Bronchial epithelial cell (primary cell): ENCODE measurements around the gene PARD6A. TPM values are rescaled to one million over a fixed set of nuclear protein-coding genes. Genes with fewer than 3 reads are reported as not detected.

Experiments
- DNase-seq: peaks from one replicate; pipeline ENCODE4 v3.0.0-alpha.2; 2010; ENCODE audit warnings: low read depth
- FAIRE-seq: peaks from 2 replicates; lab custom pipeline; 2011; peaks lifted over from hg19 to GRCh38; lab: Jason Lieb, UNC
- H3K27me3 ChIP-seq: 2 replicates; pipeline ENCODE4 v1.5.1; 2011; ENCODE audit warnings: low read length; ENCODE audit not compliant: control insufficient read depth, insufficient read depth
- H3K36me3 ChIP-seq: 2 replicates; pipeline ENCODE4 v1.5.1; 2011; ENCODE audit warnings: low read length; ENCODE audit not compliant: control insufficient read depth, insufficient read depth
- H3K4me3 ChIP-seq: 2 replicates; pipeline ENCODE4 v1.5.1; 2011; ENCODE audit warnings: mild to moderate bottlenecking, low read depth, low read length, control low read depth
- CTCF ChIP-seq: IDR thresholded peaks from 2 replicates; pipeline ENCODE4 v1.5.1; 2011; ENCODE audit warnings: mild to moderate bottlenecking, moderate library complexity, low read length, control low read depth, inconsistent platforms; ENCODE audit not compliant: insufficient read depth, severe bottlenecking
- total RNA-seq: library from RNA; depleted of rRNA; stranded (reverse); fragments of >200 nt; gene quantifications from 2 replicates; pipeline ENCODE4 v1.2.1, GENCODE V29; 2014

The PARD6A gene
- total RNA-seq, 1 donor from 2014 or later = 2.6 TPM

DNA sequence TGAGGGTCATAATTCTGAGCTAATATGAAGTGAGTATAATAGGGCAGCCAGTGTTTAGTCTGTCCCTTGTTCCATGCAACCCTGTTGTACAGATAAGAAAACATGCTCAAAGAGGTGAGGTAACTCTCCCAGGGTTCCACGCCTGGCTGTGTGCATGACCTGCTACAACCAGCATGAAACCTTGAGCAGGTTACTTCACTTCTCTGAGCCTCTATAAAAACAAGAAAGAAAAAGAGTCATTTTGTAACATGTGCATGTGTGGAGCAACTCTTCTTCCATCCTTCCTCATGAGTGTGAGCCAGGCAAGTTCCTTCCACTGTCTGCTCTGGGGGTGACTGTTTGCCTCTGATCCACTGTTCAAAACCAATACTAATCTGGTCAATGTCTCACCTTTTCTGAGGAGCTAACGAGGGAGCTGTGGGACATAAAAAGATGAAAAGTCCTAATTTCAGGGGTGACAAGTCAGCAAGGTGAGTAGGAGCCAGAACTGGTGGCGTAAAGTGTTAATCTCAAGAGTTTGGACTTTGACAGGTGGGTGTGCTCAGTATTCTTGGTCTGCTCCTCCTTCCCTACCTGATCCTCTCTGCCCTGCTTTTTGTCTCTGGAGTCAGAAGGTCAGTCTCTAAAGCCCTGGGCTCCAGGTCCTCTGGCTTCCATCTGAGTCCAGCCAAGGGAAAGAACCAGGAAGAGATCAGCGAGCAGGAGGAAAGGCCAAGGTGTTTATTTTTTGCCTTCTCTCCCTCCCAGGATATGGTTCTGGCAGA, 36.8 kb downstream of the PARD6A start:
- no peaks in the 10 kb centered on the region for H3K36me3 ChIP-seq
- H3K27me3 ChIP-seq = no peaks in the 10 kb centered on the region
- FAIRE-seq = no peak
- H3K4me3 ChIP-seq = no peak overlapping the region
- no peak for DNase-seq
- no peak for TF ChIP-seq CTCF

DNA sequence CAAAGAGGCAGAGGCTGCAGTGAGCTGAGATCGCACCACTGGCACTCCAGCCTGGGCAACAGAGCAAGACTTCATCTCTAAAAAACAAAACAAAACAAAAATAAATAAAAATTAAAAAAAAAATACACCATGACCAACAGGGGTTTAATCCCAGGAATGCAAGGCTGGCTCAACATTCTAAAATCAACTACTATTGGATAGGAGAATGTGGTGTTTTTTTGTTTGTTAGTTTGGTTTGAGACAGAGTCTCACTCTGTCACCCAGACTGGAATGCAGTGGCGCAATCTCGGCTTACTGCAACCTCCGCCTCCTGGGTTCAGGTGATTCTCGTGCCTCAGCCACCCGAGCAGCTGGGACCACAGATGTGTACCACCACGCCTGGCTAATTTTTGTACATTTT, 38.5 kb downstream of the PARD6A start:
- Histone ChIP-seq H3K27me3 (no peaks in the 10 kb centered on the region), H3K36me3 (no peaks in the 10 kb centered on the region), H3K4me3 (no peak overlapping the region)
- TF ChIP-seq CTCF = no peak
- FAIRE-seq = no peak
- DNase-seq = no peak

DNA sequence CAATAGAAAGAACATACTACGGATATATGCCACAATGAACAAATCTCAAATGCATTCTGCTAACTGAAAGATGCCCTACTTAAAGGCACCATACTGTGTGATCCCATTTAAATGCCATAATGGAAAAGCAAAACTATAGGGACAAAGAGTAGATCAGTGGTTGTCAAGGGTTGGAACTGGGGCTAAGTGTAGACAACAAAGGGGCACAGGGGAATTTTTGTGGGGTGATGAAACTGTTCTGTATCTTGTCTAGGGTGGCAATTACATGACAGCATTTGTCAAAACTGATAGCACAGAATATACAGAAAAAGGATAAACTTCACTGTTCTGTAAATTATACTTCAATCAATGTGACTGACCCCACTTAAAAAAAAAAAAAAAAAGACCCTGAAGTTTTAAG, 40.7 kb downstream of the PARD6A start:
- FAIRE-seq (no peak), DNase-seq (no peak)
- TF ChIP-seq CTCF = no peak
- Histone ChIP-seq H3K27me3 (no peaks in the 10 kb centered on the region), H3K4me3 (no peak overlapping the region), H3K36me3 (no peaks in the 10 kb centered on the region)

DNA sequence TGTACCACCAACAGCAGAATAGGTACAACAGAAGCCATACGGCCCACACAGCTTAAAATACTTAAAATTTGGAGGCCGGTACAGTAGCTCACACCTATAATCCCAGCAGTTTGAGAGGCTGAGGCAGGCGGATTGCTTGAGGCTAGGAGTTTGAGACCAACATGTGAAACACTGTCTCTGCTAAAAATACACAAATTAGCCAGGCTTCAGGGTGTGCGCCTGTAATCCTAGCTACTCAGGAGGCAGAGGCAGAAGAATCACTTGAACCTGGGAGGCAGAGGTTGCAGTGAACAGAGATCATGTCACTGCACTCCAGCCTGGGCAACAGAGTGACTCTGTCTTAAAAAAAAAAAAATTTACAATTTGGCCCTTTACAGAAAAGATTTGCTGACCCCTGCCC, 41.4 kb downstream of the PARD6A start:
- no peak for FAIRE-seq
- DNase-seq = no peak
- Histone ChIP-seq H3K27me3 (no peaks in the 10 kb centered on the region), H3K36me3 (no peaks in the 10 kb centered on the region), H3K4me3 (no peak overlapping the region)
- TF ChIP-seq CTCF = no peak

GRCh38 chr16:67703626-67704025, 42.9 kb downstream of the PARD6A start:
- no peaks in the 10 kb centered on the region for H3K36me3 ChIP-seq
- TF ChIP-seq CTCF = no peak
- no peaks in the 10 kb centered on the region for H3K27me3 ChIP-seq
- no peak overlapping the region for H3K4me3 ChIP-seq
- FAIRE-seq (no peak), DNase-seq (no peak)

- Histone ChIP-seq H3K36me3 (no peaks in the 10 kb centered on the region), H3K27me3 (no peaks in the 10 kb centered on the region), H3K4me3 (no peak overlapping the region)
- no peak for FAIRE-seq
- DNase-seq = no peak
- no peak for TF ChIP-seq CTCF
Observed at GRCh38 chr16:67704110-67704509, 43.4 kb downstream of the PARD6A start.
